LNCAP (cell line): ENCODE measurements around the gene RSPO3.

Source experiments
- TF ChIP-seq, protein P1 (sequence below): fragments of 450-650 bp; IDR thresholded peaks from 2 replicates; pipeline ENCODE4 v1.5.1; 2017; ENCODE audit warnings: mild to moderate bottlenecking

Gene RSPO3

DNA sequence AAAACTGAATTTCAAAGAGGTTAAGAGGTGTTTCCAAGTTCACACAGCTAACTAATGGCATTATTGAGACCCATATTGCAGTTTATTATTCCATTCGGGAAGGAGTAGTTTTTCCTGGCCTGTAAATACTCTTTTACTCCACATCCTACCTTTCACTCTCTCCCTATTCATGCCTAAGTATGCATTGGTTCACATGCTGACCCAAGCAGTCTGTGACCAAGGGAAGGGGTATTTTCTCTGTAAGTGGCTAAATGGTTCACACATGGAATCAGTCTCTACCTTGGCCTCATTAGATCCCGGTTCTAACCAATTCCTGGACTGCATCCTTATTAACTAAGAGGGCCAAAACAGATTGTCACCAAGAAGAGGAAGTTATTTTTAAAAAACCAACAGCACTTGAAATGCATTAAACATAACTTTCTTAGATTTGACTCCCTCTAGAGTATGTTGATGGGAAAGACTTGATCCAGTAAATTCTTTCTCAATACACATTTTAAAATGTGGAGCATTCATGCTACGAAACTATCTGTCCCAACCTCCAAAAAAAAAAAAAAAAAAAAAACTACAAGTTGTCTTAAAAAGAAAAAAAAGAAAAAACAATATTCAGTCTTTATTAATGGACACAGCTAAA is 17.8 kb upstream of the RSPO3 start:
- TF ChIP-seq, protein P1, sequence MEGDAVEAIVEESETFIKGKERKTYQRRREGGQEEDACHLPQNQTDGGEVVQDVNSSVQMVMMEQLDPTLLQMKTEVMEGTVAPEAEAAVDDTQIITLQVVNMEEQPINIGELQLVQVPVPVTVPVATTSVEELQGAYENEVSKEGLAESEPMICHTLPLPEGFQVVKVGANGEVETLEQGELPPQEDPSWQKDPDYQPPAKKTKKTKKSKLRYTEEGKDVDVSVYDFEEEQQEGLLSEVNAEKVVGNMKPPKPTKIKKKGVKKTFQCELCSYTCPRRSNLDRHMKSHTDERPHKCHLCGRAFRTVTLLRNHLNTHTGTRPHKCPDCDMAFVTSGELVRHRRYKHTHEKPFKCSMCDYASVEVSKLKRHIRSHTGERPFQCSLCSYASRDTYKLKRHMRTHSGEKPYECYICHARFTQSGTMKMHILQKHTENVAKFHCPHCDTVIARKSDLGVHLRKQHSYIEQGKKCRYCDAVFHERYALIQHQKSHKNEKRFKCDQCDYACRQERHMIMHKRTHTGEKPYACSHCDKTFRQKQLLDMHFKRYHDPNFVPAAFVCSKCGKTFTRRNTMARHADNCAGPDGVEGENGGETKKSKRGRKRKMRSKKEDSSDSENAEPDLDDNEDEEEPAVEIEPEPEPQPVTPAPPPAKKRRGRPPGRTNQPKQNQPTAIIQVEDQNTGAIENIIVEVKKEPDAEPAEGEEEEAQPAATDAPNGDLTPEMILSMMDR, result peak; percentile 35; the same call in 1 of the 2 replicates

- TF ChIP-seq, protein P1, result no peak
Observed at GRCh38 chr6:127102299-127102698, 16.2 kb upstream of the RSPO3 start.

DNA sequence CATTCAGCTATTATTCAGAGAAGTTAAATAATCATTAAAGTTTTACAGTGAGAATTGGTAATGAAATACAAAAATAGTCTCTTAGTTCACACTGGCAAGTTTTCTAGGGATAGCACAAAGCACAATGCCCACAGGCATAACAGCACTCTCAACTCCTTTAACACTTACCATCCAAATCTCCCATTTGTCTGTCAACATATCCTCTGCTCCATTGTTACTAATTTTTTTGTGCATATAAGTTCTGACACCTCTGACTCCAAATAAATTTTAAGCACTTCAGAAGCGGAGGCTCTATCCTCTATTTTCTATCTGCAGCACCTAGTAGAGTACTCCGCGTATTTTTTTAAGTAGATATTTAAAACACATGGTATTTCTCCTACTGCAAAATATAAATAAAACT is 15.6 kb upstream of the RSPO3 start:
- TF ChIP-seq, protein P1, result no peak

DNA sequence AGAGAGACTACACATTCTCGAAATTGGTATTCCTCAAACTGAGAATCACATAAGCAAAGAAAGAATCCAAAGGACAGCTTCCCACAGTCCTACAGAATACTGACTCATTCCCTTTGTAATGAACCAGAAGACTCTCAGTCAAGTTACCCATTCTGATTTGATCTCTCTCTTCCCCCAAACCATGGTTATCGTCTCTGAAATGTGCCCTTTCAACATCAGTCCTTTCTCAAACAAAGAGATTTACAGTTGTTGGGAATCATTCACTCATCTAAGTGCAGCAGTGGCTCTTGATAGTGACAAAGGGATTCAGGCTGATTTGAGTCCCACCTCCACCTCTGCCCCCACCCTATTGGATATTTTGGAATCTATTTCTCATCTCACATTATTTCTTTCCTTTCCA is 15.0 kb upstream of the RSPO3 start:
- TF ChIP-seq, protein P1, result no peak

DNA sequence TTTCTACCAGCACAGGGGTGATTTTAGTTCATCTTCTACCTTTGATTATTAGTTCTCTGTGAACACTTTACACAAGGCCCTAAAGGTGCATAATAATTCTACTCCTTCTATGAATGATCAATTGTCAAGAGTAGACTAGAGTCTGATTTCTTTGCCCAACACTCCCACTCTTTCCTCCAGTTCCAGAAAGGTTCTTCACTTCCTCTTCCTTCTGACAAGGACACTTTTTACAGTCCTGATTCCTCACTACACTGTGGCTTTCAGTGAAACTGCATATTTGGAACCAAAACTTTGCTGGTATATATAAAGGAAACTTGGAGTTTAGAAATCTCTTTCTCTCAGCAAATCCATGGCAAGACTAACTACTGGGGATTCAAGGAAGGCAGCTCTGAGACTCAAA is 10.6 kb upstream of the RSPO3 start:
- TF ChIP-seq, protein P1, result no peak

DNA sequence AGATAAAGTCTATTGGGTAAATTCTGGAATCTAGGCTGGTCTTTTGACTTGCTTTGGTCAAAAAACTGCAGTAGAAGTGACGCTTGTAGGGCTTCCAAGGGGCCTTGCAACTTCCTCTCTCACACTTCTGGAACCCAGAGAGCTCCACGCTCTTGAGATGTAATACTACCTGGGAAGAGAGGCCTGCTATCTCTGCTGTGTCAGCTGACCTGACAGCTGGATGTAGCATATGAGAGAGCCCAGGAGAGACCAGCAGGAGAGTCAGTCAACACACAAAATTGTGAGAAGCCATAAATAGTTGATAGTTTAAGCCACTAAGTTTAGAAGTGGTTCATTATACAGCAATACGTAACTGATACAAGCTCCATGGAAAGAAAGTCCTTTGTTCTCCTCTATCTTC is 7.8 kb upstream of the RSPO3 start:
- TF ChIP-seq, protein P1, result no peak

GRCh38 chr6:127111526-127111925 is 6.9 kb upstream of the RSPO3 start:
- TF ChIP-seq, protein P1, result no peak
